Mucosa of descending colon (tissue), 3 donors: ENCODE data around the gene SHC2. TPM values are rescaled to one million over a fixed set of nuclear protein-coding genes. Genes with fewer than 3 reads are reported as not detected.
A peak's percentile ranks its signal among the peaks of the same experiment; 100 is the strongest.

Source experiments
- ATAC-seq: fragments of 200-7000 bp; cut with Tn5 transposase; one replicate; pipeline ENCODE4 v1.9.1; 2020; ENCODE audit warnings: mild to moderate bottlenecking, moderate library complexity
- DNase-seq, 3 donors: peaks; one replicate each; pipeline ENCODE4 v3.0.0-alpha.2; 2020
- H3K36me3 ChIP-seq: fragments of 200-600 bp; one replicate; pipeline ENCODE4 v1.8.0; 2021; ENCODE audit warnings: low read depth, mild to moderate bottlenecking
- H3K4me1 ChIP-seq: fragments of 200-600 bp; one replicate; pipeline ENCODE4 v1.8.0; 2021; ENCODE audit warnings: low read depth, mild to moderate bottlenecking
- H3K4me3 ChIP-seq: fragments of 200-600 bp; one replicate; pipeline ENCODE4 v1.8.0; 2021; ENCODE audit warnings: mild to moderate bottlenecking
- H3K9me3 ChIP-seq: fragments of 200-600 bp; one replicate; pipeline ENCODE4 v1.8.0; 2021; ENCODE audit warnings: mild to moderate bottlenecking
- CTCF ChIP-seq: fragments of 200-600 bp; IDR thresholded peaks from one replicate; pipeline ENCODE4 v1.8.0; 2022; ENCODE audit warnings: antibody characterized with exemption, mild to moderate bottlenecking
- intact Hi-C, 2 donors: fragments of 100-400 bp; cut with DNase I in 1 of 2; cut with micrococcal nuclease in 1 of 2; formaldehyde crosslinking; loops; one replicate each; pipeline versions ENCODE4 v1.11.0 to v1.11.1; 2022; cut with DNase I, micrococcal nuclease
- total RNA-seq, 3 donors: library from RNA; stranded (reverse); fragmentation: NEBNext Ultra II Directional in 2 of 3; extraction: Animal tissue kit (Norgen Biotek cat#: 25700) in 2 of 3; gene quantifications; one replicate each; pipeline versions ENCODE4 v1.2.1 to v1.2.4, GENCODE V29; 2021 to 2023
- donor health status: DM: no; HTN: no; CAD: no; lungs with moderate emphysema.
- donor health status: DM: no; HTN: no; CAD: no.
- donor health status: DM: no; HTN: yes; CAD: no.

Gene SHC2
- total RNA-seq, 3 donors from 2014 or later: 5.3 to 39.3 (median 6.0) TPM

- no peak for DNase-seq
- Histone ChIP-seq H3K36me3 (no peaks in the 10 kb centered on the region), H3K4me1 (peaks cover 5% of the 10 kb centered on the region), H3K9me3 (no peaks in the 10 kb centered on the region), H3K4me3 (no peak overlapping the region)
- intact Hi-C loops: no loop called here
- ATAC-seq: no peak
- no peak for TF ChIP-seq CTCF
These were observed 36.6 kb upstream of the SHC2 start for GRCh38 chr19:497491-497868.

- no peaks in the 10 kb centered on the region for H3K36me3 ChIP-seq
- H3K9me3 ChIP-seq: no peaks in the 10 kb centered on the region
- H3K4me3 ChIP-seq: no peak overlapping the region
- intact Hi-C loops: no loop called here
- peaks cover 5% of the 10 kb centered on the region for H3K4me1 ChIP-seq
- no peak for TF ChIP-seq CTCF
- no peak for DNase-seq
- no peak for ATAC-seq
These were observed 36.2 kb upstream of the SHC2 start for GRCh38 chr19:496986-497385.

GRCh38 chr19:496112-496665, 35.4 kb upstream of the SHC2 start, which contains the start of gene MADCAM1:
Gene MADCAM1 (plus strand): TSS chr19:496486. CDS start chr19:496500, 14 bp downstream.
- no peak for TF ChIP-seq CTCF
- Histone ChIP-seq H3K9me3 (no peaks in the 10 kb centered on the region), H3K4me1 (peaks cover 5% of the 10 kb centered on the region), H3K4me3 (no peak within 1 kb of the TSS), H3K36me3 (no peaks in the 10 kb centered on the region)
- intact Hi-C loops: no loop called here
- no peak for ATAC-seq
- DNase-seq: no peak

- ATAC-seq: peak; percentile 69
- intact Hi-C loops: no loop called here
- TF ChIP-seq CTCF: peak; percentile 50
- H3K4me1 ChIP-seq: peaks cover 5% of the 10 kb centered on the region
- H3K4me3 ChIP-seq: no peak overlapping the region
- H3K9me3 ChIP-seq: no peaks in the 10 kb centered on the region
- no peaks in the 10 kb centered on the region for H3K36me3 ChIP-seq
- DNase-seq: peak in 1 of 3 donors; percentile 61
These were observed 34.7 kb upstream of the SHC2 start for GRCh38 chr19:495402-496111.

GRCh38 chr19:495081-495401, 34.2 kb upstream of the SHC2 start:
- ATAC-seq (no peak), DNase-seq (no peak)
- Histone ChIP-seq H3K36me3 (no peaks in the 10 kb centered on the region), H3K4me3 (no peak overlapping the region), H3K4me1 (peaks cover 5% of the 10 kb centered on the region), H3K9me3 (no peaks in the 10 kb centered on the region)
- no peak for TF ChIP-seq CTCF
- intact Hi-C loops: no loop called here
